Stimulated activated CD8-positive, alpha-beta memory T cell treated with anti-CD3 and anti-CD28 coated beads, Interleukin-7, amount 100 ng/mL, for 48 hours (primary cell): ENCODE data around the gene ADAMTS13.

Experiments
- DNase-seq, 2 donors: peaks; one replicate each; pipeline ENCODE4 v3.0.0-alpha.2; 2020; ENCODE audit warnings: low read depth in 1 of 2; ENCODE audit errors: extremely low read depth in 1 of 2

ADAMTS13 gene

DNA sequence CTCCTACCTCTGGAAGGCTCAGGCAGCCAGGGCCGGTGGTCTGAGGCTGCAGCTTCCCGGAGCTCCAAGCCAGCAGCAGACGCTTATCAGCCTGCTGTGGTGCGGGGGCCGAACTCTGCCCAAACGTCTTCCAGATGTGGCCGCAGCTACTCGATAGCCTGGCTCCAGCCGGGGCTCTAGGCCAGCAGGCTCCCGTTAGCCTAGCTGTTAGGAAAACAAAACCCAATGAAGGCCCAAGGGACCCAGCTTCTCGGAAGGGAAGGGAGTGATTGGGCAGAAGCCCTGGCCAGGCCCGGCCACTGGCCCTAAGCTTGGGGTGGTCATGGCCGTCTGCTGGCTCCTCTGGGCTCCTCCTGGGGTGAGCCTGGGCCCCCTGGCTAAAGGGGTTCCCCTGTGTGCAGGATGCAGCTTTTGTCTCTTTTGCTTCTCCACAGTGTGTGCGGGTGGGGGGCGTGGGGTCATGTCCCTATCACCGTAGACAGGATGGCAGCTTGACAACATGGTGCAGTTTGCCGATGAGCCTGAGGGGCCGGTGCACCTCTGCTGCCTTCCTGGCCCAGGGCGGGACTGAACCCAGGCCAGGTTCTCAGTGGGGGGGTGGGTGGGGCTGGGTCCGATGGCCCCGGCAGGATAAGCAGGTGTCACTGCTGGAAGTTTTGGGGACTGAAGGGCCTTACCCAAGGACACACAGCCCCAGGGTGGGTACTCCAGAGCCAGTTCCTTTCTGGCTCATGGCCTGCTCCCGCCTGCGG lies 83.9 kb downstream of the ADAMTS13 start:
- no peak for DNase-seq

DNA sequence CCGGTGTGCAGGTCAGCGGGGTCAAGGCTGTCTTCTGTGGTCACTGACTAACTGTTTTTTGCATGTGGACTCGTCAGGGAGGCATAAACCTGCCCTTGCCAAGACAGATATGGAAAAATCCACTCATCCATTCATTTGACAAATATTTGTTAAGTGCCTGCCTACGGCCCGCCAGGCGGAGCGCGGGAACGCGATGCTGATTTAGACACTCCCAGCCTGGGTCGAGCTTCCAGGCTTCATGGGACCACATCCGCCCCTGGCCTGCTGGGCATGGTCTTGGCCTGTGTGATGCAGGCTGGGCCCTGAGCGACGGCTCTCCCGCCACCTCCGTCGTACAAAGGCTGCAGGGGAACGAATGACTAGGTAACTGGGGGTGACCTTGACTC lies 84.5 kb downstream of the ADAMTS13 start:
- no peak for DNase-seq

DNA sequence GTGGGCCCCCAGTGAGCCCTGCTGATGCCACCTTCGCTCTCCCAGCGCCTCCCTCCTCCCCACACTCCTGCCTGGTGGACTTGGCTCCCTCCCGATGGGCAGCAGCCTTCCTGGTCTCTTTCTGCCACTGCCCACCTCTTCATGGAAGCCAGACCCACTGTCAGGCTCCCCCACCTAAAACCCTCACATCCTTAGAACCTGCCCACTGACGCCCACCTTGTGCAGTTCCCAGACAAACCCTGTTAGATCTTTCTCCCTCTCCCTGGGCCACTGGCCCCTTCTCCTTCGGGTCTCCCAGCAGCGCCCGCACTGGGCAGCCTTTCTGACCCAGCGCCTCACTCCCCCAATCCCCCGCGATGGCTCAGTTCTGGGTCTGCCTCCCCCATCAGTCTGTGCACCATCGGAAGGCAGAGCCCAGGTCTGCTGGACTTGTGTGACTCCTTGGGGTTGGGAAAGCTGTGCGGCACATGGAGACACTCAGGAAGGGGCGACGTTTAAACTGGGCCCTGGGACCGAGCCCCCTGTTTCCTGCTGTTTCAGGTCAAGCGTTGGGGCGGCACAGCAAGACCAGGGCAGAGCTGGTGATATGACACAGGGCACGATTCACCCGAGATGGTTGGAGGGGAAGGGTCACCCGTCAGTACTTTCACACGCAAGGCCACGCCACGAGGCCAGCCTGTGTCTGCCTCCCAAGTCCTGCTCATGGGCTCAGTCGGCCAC lies 85.2 kb downstream of the ADAMTS13 start:
- DNase-seq = no peak

DNA sequence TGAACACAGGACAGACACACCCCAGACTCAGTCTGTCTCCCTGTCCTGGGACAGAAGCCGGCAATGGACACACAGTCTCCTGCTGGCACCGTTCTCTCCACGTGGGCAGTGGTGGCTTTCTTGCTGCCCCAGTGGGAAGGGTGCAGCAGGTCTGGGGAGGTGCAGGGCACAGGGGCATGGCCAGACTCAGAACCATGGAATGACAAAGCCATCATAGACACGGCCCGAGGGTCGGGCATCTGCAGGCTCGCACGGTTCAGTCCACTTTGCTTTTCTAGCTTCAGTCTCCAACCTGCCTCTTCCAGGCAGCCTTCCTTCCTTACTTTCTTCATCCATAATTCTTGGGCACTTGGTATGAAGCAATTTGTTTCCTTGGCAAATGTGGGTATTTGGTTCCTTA lies 85.9 kb downstream of the ADAMTS13 start:
- no peak for DNase-seq
